AG09309 (cell line): ENCODE data around the gene NMUR2.

ENCODE experiments used
- DNase-seq: peaks from one replicate; pipeline ENCODE4 v3.0.0-alpha.2; 2010; ENCODE audit warnings: low read depth
- H3K4me3 ChIP-seq: 2 replicates; pipeline ENCODE4 v1.5.1; 2011; ENCODE audit warnings: mild to moderate bottlenecking, low read depth, low read length, moderate library complexity; ENCODE audit not compliant: control insufficient read depth
- CTCF ChIP-seq: IDR thresholded peaks from 2 replicates; pipeline ENCODE4 v1.5.1; 2011; ENCODE audit warnings: mild to moderate bottlenecking, low read depth, low read length, inconsistent platforms; ENCODE audit not compliant: insufficient read depth, control insufficient read depth; ENCODE audit errors: missing control alignments

Gene NMUR2

GRCh38 chr5:152405145-152405544, at the start of gene NMUR2:
NMUR2 (minus strand) TSS chr5:152405279; CDS start chr5:152405113, 166 bp downstream.
- TF ChIP-seq CTCF = no peak
- DNase-seq = no peak
- no peak within 1 kb of the TSS for H3K4me3 ChIP-seq

GRCh38 chr5:152443935-152444334, 38.9 kb upstream of the NMUR2 start:
- no peak overlapping the region for H3K4me3 ChIP-seq
- no peak for DNase-seq
- no peak for TF ChIP-seq CTCF

GRCh38 chr5:152439791-152440190, 34.7 kb upstream of the NMUR2 start:
- no peak overlapping the region for H3K4me3 ChIP-seq
- DNase-seq = no peak
- no peak for TF ChIP-seq CTCF

- H3K4me3 ChIP-seq = no peak overlapping the region
- no peak for DNase-seq
- no peak for TF ChIP-seq CTCF
Observed at GRCh38 chr5:152437866-152438265, 32.8 kb upstream of the NMUR2 start.

GRCh38 chr5:152427721-152428120, 22.6 kb upstream of the NMUR2 start:
- DNase-seq = no peak
- H3K4me3 ChIP-seq = no peak overlapping the region

GRCh38 chr5:152425083-152425482, 20.0 kb upstream of the NMUR2 start:
- no peak for TF ChIP-seq CTCF
- no peak for DNase-seq
- H3K4me3 ChIP-seq = no peak overlapping the region

More at GRCh38 chr5:152427721-152428120, 22.6 kb upstream of the NMUR2 start:
- TF ChIP-seq CTCF = no peak

GRCh38 chr5:152424501-152424900, 19.4 kb upstream of the NMUR2 start:
- TF ChIP-seq CTCF = no peak
- no peak for DNase-seq

More at GRCh38 chr5:152424501-152424900, 19.4 kb upstream of the NMUR2 start:
- H3K4me3 ChIP-seq = no peak overlapping the region
